HepG2 (cell line): ENCODE results near the gene MEIOB. TPM values are rescaled to one million over a fixed set of nuclear protein-coding genes. Genes with fewer than 3 reads are reported as not detected.

Source experiments
- AKAP8 ChIP-seq: sonication (generic); formaldehyde crosslinking; IDR thresholded peaks from 2 replicates; pipeline ENCODE4 v1.5.1; 2020; ENCODE audit warnings: mild to moderate bottlenecking, missing genetic modification reagents
- MAFG ChIP-seq: sonication (generic); formaldehyde crosslinking; IDR thresholded peaks from 2 replicates; pipeline ENCODE4 v1.5.1; 2020; ENCODE audit warnings: mild to moderate bottlenecking, missing genetic modification reagents
- MAFK ChIP-seq, 2 experiments: IDR thresholded peaks in 1 of 2; conservative IDR thresholded peaks in 1 of 2; 2 replicates each; pipeline ENCODE4 v1.6.1; 2011; ENCODE audit warnings: improper control_type of control experiment in 2 of 2, low read length in 2 of 2
- MZF1 ChIP-seq: sonication (generic); formaldehyde crosslinking; IDR thresholded peaks from 2 replicates; pipeline ENCODE4 v1.8.1; 2023; ENCODE audit warnings: mild to moderate bottlenecking, missing genetic modification reagents, borderline replicate concordance
- NFATC3 ChIP-seq: sonication (generic); formaldehyde crosslinking; IDR thresholded peaks from 2 replicates; pipeline ENCODE4 v1.5.1; 2020; ENCODE audit warnings: mild to moderate bottlenecking, missing genetic modification reagents
- PRMT3 ChIP-seq: sonication (generic); formaldehyde crosslinking; IDR thresholded peaks from 2 replicates; pipeline ENCODE4 v1.8.1; 2022; ENCODE audit warnings: low read depth, mild to moderate bottlenecking, moderate library complexity, missing genetic modification reagents, borderline replicate concordance
- RXRA ChIP-seq: sonication (generic); formaldehyde crosslinking; IDR thresholded peaks from 2 replicates; pipeline ENCODE4 v1.5.1; 2020; ENCODE audit warnings: missing genetic modification reagents
- SMC3 ChIP-seq: IDR thresholded peaks from 2 replicates; pipeline ENCODE4 v1.6.1; 2011; ENCODE audit warnings: low read length, improper control_type of control experiment
- SOX6 ChIP-seq, 2 experiments: fragments of 450-650 bp in 1 of 2; sonication (generic) in 1 of 2; formaldehyde crosslinking in 1 of 2; IDR thresholded peaks; 2 replicates each; pipeline versions ENCODE4 v1.4.0 to v1.6.1; 2017 to 2020; ENCODE audit warnings: antibody characterized with exemption in 1 of 2, mild to moderate bottlenecking in 1 of 2, missing genetic modification reagents in 1 of 2
- SP4 ChIP-seq: sonication (generic); formaldehyde crosslinking; IDR thresholded peaks from 2 replicates; pipeline ENCODE4 v1.8.1; 2023; ENCODE audit warnings: mild to moderate bottlenecking, missing genetic modification reagents
- ZNF234 ChIP-seq: sonication (generic); formaldehyde crosslinking; conservative IDR thresholded peaks from 2 replicates; pipeline ENCODE4 v1.5.1; 2020; ENCODE audit warnings: mild to moderate bottlenecking, missing genetic modification reagents
- ZNF33B ChIP-seq: sonication (generic); formaldehyde crosslinking; IDR thresholded peaks from 2 replicates; pipeline ENCODE4 v1.5.1; 2020; ENCODE audit warnings: mild to moderate bottlenecking, missing genetic modification reagents
- ZNF616 ChIP-seq: sonication (generic); formaldehyde crosslinking; IDR thresholded peaks from 2 replicates; pipeline ENCODE4 v1.5.0; 2020; ENCODE audit warnings: low read depth, mild to moderate bottlenecking, missing genetic modification reagents
- ZNF773 ChIP-seq: sonication (generic); formaldehyde crosslinking; IDR thresholded peaks from 2 replicates; pipeline ENCODE4 v1.4.0; 2020; ENCODE audit warnings: missing genetic modification reagents, borderline replicate concordance
- ZSCAN22 ChIP-seq: sonication (generic); formaldehyde crosslinking; IDR thresholded peaks from 2 replicates; pipeline ENCODE4 v1.4.0; 2020; ENCODE audit warnings: mild to moderate bottlenecking, missing genetic modification reagents
- polyA plus RNA-seq, 8 experiments: library from polyadenylated mRNA; depleted of rRNA in 3 of 8; stranded (reverse) in 7 of 8; unstranded in 1 of 8; fragments of >200 nt; fragmentation: Illumina TruSeq in 4 of 8; extraction: Trizol in 4 of 8; gene quantifications; 2 replicates each; pipeline versions ENCODE4 v1.2.1 to v1.2.3, GENCODE V29; 2011 to 2016; ENCODE audit warnings: low read depth in 4 of 8, missing spikeins in 1 of 8, mixed read lengths in 1 of 8; ENCODE audit not compliant: insufficient read depth in 1 of 8
- total RNA-seq, 5 experiments: library from RNA; depleted of rRNA; stranded (reverse); fragments of >200 nt; fragmentation: Illumina TruSeq; extraction: Trizol; gene quantifications; 2 replicates each; pipeline ENCODE4 v1.2.3, GENCODE V29; 2016; ENCODE audit warnings: low read depth in 1 of 5
- TF ChIP-seq, protein P1 (sequence below): sonication (generic); formaldehyde crosslinking; IDR thresholded peaks from 2 replicates; pipeline ENCODE4 v1.8.0; 2022; ENCODE audit warnings: mild to moderate bottlenecking, missing genetic modification reagents
- TF ChIP-seq, protein P2 (sequence below): sonication (generic); formaldehyde crosslinking; IDR thresholded peaks from 2 replicates; pipeline ENCODE4 v1.5.0; 2020; ENCODE audit warnings: mild to moderate bottlenecking, missing genetic modification reagents, borderline replicate concordance
- TF ChIP-seq, protein P3 (sequence below): sonication (generic); formaldehyde crosslinking; IDR thresholded peaks from 2 replicates; pipeline ENCODE4 v1.5.0; 2020; ENCODE audit warnings: missing genetic modification reagents
- TF ChIP-seq, protein P4 (sequence below): sonication (generic); formaldehyde crosslinking; IDR thresholded peaks from 2 replicates; pipeline ENCODE4 v1.4.0; 2020; ENCODE audit warnings: missing genetic modification reagents

The MEIOB gene
- total and polyA plus RNA-seq, 2 of the 13 experiments (the other 11 are each of a cell fraction or from before 2014, with no cell fraction given): 0.17 TPM; not detected in 1

DNA sequence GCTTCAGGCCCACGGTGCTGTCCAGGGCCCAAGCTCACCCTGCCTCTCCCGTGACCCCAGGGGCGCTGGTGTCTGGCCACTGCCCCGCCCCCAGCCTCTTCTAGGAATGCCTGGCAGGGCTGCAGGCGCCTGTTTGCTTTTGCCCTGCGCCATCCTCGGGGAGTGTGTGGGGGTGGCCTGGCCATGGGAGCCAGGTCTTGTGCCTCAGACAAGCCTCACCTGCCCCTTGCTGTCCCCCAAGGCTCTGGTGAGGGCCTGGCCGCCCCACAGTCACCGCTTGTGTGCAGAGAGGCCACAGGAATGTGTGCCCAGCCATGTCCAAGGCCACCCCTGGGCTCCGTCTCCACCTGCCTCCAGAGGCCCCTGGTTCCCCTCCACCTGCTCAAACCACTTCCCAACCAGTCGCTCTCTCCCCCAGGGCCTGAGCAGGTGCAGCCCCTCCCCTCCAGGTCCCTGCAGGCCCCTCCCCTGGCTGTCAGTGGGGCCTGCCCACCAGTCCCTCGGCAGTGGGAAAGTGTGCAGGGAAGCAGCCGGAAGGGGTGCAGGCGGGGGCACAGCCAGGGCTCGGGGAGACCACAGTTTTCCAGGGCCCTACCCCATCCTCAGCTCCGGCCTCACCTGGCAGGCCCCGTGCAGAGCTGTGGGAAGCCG, 77.6 kb downstream of the MEIOB start (continued):
- TF ChIP-seq, protein P1, sequence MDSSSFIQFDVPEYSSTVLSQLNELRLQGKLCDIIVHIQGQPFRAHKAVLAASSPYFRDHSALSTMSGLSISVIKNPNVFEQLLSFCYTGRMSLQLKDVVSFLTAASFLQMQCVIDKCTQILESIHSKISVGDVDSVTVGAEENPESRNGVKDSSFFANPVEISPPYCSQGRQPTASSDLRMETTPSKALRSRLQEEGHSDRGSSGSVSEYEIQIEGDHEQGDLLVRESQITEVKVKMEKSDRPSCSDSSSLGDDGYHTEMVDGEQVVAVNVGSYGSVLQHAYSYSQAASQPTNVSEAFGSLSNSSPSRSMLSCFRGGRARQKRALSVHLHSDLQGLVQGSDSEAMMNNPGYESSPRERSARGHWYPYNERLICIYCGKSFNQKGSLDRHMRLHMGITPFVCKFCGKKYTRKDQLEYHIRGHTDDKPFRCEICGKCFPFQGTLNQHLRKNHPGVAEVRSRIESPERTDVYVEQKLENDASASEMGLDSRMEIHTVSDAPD (CRISPR knock-in tag): no peak
- no peak for TF ChIP-seq SP4
- no peak for TF ChIP-seq PRMT3 (CRISPR knock-in tag)
- no peak for TF ChIP-seq ZSCAN22 (CRISPR knock-in tag)
- peak; percentile 55 for TF ChIP-seq AKAP8 (CRISPR knock-in tag)
- TF ChIP-seq RXRA (CRISPR knock-in tag): peak; percentile 89
- no peak for TF ChIP-seq MAFG (CRISPR knock-in tag)
- no peak for TF ChIP-seq ZNF616 (CRISPR knock-in tag)
- no peak for TF ChIP-seq MZF1 (CRISPR knock-in tag)
- no peak for TF ChIP-seq SMC3
- TF ChIP-seq NFATC3 (CRISPR knock-in tag): no peak
- TF ChIP-seq ZNF33B (CRISPR knock-in tag): no peak
- no peak for TF ChIP-seq SOX6 (IDR thresholded peaks at IDR 0.05)
- peak; percentile 60 for TF ChIP-seq SOX6 (CRISPR knock-in tag; IDR thresholded peaks at IDR 0.05)
- no peak for TF ChIP-seq ZNF773 (CRISPR knock-in tag)
- TF ChIP-seq, protein P2, sequence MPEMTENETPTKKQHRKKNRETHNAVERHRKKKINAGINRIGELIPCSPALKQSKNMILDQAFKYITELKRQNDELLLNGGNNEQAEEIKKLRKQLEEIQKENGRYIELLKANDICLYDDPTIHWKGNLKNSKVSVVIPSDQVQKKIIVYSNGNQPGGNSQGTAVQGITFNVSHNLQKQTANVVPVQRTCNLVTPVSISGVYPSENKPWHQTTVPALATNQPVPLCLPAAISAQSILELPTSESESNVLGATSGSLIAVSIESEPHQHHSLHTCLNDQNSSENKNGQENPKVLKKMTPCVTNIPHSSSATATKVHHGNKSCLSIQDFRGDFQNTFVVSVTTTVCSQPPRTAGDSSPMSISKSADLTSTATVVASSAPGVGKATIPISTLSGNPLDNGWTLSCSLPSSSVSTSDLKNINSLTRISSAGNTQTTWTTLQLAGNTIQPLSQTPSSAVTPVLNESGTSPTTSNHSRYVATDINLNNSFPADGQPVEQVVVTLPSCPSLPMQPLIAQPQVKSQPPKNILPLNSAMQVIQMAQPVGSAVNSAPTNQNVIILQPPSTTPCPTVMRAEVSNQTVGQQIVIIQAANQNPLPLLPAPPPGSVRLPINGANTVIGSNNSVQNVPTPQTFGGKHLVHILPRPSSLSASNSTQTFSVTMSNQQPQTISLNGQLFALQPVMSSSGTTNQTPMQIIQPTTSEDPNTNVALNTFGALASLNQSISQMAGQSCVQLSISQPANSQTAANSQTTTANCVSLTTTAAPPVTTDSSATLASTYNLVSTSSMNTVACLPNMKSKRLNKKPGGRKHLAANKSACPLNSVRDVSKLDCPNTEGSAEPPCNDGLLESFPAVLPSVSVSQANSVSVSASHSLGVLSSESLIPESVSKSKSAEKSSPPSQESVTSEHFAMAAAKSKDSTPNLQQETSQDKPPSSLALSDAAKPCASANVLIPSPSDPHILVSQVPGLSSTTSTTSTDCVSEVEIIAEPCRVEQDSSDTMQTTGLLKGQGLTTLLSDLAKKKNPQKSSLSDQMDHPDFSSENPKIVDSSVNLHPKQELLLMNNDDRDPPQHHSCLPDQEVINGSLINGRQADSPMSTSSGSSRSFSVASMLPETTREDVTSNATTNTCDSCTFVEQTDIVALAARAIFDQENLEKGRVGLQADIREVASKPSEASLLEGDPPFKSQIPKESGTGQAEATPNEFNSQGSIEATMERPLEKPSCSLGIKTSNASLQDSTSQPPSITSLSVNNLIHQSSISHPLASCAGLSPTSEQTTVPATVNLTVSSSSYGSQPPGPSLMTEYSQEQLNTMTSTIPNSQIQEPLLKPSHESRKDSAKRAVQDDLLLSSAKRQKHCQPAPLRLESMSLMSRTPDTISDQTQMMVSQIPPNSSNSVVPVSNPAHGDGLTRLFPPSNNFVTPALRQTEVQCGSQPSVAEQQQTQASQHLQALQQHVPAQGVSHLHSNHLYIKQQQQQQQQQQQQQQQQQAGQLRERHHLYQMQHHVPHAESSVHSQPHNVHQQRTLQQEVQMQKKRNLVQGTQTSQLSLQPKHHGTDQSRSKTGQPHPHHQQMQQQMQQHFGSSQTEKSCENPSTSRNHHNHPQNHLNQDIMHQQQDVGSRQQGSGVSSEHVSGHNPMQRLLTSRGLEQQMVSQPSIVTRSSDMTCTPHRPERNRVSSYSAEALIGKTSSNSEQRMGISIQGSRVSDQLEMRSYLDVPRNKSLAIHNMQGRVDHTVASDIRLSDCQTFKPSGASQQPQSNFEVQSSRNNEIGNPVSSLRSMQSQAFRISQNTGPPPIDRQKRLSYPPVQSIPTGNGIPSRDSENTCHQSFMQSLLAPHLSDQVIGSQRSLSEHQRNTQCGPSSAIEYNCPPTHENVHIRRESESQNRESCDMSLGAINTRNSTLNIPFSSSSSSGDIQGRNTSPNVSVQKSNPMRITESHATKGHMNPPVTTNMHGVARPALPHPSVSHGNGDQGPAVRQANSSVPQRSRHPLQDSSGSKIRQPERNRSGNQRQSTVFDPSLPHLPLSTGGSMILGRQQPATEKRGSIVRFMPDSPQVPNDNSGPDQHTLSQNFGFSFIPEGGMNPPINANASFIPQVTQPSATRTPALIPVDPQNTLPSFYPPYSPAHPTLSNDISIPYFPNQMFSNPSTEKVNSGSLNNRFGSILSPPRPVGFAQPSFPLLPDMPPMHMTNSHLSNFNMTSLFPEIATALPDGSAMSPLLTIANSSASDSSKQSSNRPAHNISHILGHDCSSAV (CRISPR knock-in tag): no peak
- TF ChIP-seq, protein P3, sequence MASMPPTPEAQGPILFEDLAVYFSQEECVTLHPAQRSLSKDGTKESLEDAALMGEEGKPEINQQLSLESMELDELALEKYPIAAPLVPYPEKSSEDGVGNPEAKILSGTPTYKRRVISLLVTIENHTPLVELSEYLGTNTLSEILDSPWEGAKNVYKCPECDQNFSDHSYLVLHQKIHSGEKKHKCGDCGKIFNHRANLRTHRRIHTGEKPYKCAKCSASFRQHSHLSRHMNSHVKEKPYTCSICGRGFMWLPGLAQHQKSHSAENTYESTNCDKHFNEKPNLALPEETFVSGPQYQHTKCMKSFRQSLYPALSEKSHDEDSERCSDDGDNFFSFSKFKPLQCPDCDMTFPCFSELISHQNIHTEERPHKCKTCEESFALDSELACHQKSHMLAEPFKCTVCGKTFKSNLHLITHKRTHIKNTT (CRISPR knock-in tag): no peak
- TF ChIP-seq ZNF234 (CRISPR knock-in tag): no peak
- TF ChIP-seq, protein P4, sequence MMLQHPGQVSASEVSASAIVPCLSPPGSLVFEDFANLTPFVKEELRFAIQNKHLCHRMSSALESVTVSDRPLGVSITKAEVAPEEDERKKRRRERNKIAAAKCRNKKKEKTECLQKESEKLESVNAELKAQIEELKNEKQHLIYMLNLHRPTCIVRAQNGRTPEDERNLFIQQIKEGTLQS (CRISPR knock-in tag): no peak
- no peak for TF ChIP-seq MAFK (conservative IDR thresholded peaks at IDR 0.05 in 1 of 2, IDR thresholded peaks at IDR 0.05 in 1 of 2; ENCODE audit: low read length in 2 of 2)
